ENCODE data around the gene FSTL1. TPM values are rescaled to one million over a fixed set of nuclear protein-coding genes. Genes with fewer than 3 reads are reported as not detected.

Gene FSTL1
- total and polyA plus RNA-seq, 2 experiments from 2014 or later = 50.8 to 258 TPM

DNA sequence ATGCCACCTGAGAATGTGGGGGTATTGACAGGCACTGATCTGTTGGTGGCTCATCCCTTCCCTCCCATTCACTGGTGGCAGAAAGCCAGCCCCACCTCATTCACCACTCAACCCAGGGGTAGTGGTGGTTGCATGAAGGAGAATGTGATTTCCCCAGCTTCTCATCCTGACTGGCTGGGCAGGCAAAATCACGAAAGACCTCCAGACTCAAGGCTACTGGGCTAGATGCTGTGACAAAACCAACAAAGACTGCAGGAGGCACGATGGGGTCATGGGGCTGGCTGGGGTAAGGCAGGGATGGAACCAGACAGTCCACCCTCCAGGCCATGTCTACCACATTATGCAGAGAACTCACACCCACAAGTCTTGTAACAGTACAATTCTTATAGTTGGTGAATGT is 33.9 kb downstream of the FSTL1 start:
- Histone ChIP-seq H3K79me2 (replicated peaks; ENCODE audit: insufficient read depth) (no peaks in the 10 kb centered on the region; the same call in 1 of the 2 replicates), H2AFZ (no peak overlapping the region), H3K36me3 (ENCODE audit: insufficient read depth) (peaks cover 9% of the 10 kb centered on the region), H3F3A (replicated peaks; ENCODE audit: low read depth) (no peaks in the 10 kb centered on the region), H3K9me2 (ENCODE audit: insufficient read depth) (no peaks in the 10 kb centered on the region), H3K4me2 (no peak overlapping the region), H3K4me1 (ENCODE audit: insufficient read depth) (peaks cover 15% of the 10 kb centered on the region; the same call in 1 of the 2 replicates), H3K27ac (ENCODE audit: low read depth) (no peak overlapping the region), H3K27me3 (ENCODE audit: insufficient read depth) (no peaks in the 10 kb centered on the region), H4K20me1 (replicated peaks; ENCODE audit: insufficient read depth) (no peaks in the 10 kb centered on the region; the same call in 1 of the 2 replicates), H3K4me3 (no peak overlapping the region)
- no peak for DNase-seq (ENCODE audit: low spot score)
- ATAC-seq = no peak; the same call in 2 of the 3 replicates
- no peaks in the 10 kb centered on the region; the same call in 2 of the 3 replicates for H3K9me3 Mint-ChIP-seq
- H3K4me1 Mint-ChIP-seq = peaks cover 43% of the 10 kb centered on the region
- H3K27me3 Mint-ChIP-seq (ENCODE audit: insufficient read depth, low read depth, poor library complexity) = peaks cover 4% of the 10 kb centered on the region
- TF ChIP-seq ZNF462 (CRISPR knock-in tag; IDR thresholded peaks at IDR 0.05) = no peak
- TF ChIP-seq STAT1 (IDR thresholded peaks at IDR 0.05; ENCODE audit: unreplicated experiment) = no peak
- TF ChIP-seq CTCF (conservative IDR thresholded peaks at IDR 0.05; ENCODE audit: low read depth in 2 of 2) = no peak
- TF ChIP-seq ETS1 (IDR thresholded peaks at IDR 0.05) = no peak
- no peak for TF ChIP-seq POLR2AphosphoS5 (IDR thresholded peaks at IDR 0.05; ENCODE audit: low read depth)
- no peak for TF ChIP-seq EZH2phosphoT487 (IDR thresholded peaks at IDR 0.05; ENCODE audit: unreplicated experiment)
- TF ChIP-seq, protein P1, sequence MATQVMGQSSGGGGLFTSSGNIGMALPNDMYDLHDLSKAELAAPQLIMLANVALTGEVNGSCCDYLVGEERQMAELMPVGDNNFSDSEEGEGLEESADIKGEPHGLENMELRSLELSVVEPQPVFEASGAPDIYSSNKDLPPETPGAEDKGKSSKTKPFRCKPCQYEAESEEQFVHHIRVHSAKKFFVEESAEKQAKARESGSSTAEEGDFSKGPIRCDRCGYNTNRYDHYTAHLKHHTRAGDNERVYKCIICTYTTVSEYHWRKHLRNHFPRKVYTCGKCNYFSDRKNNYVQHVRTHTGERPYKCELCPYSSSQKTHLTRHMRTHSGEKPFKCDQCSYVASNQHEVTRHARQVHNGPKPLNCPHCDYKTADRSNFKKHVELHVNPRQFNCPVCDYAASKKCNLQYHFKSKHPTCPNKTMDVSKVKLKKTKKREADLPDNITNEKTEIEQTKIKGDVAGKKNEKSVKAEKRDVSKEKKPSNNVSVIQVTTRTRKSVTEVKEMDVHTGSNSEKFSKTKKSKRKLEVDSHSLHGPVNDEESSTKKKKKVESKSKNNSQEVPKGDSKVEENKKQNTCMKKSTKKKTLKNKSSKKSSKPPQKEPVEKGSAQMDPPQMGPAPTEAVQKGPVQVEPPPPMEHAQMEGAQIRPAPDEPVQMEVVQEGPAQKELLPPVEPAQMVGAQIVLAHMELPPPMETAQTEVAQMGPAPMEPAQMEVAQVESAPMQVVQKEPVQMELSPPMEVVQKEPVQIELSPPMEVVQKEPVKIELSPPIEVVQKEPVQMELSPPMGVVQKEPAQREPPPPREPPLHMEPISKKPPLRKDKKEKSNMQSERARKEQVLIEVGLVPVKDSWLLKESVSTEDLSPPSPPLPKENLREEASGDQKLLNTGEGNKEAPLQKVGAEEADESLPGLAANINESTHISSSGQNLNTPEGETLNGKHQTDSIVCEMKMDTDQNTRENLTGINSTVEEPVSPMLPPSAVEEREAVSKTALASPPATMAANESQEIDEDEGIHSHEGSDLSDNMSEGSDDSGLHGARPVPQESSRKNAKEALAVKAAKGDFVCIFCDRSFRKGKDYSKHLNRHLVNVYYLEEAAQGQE (IDR thresholded peaks at IDR 0.05; ENCODE audit: unreplicated experiment) = no peak
- no peak for TF ChIP-seq EZH2 (IDR thresholded peaks at IDR 0.05; ENCODE audit: low read depth, unreplicated experiment)
- TF ChIP-seq CREB1 (CRISPR knock-in tag; IDR thresholded peaks at IDR 0.05; ENCODE audit: low read depth) = no peak
- TF ChIP-seq JUNB (IDR thresholded peaks at IDR 0.05; ENCODE audit: unreplicated experiment) = no peak
- no peak for TF ChIP-seq ZNF114 (CRISPR knock-in tag; IDR thresholded peaks at IDR 0.05)
- no peak for TF ChIP-seq ZNF331 (CRISPR knock-in tag; IDR thresholded peaks at IDR 0.05; ENCODE audit: low read depth)
- TF ChIP-seq NANOG (IDR thresholded peaks at IDR 0.05; ENCODE audit: borderline replicate concordance) = no peak
- H3K27ac Mint-ChIP-seq = no peak overlapping the region
- peaks cover 46% of the 10 kb centered on the region for H3K36me3 Mint-ChIP-seq (ENCODE audit: low read depth)
- no peak overlapping the region for H3K4me3 Mint-ChIP-seq

Data from GM23338 (cell line).